Common myeloid progenitor, CD34-positive (primary cell): Measurements from ENCODE around the gene ADAM12.

Experiments
- CTCF ChIA-PET: fragments of 350-600 bp; sonication (Branson Sonifier 250); formaldehyde crosslinking; loops from one replicate; lab custom pipeline; 2021; ENCODE audit warnings: antibody characterized with exemption; lab: Charles Lee
- POLR2A ChIA-PET: fragments of 350-600 bp; sonication (Branson Sonifier 250); formaldehyde crosslinking; loops from one replicate; lab custom pipeline; 2021; ENCODE audit warnings: antibody characterized with exemption; lab: Charles Lee
- DNase-seq, 3 donors: peaks; one replicate each; pipeline versions ENCODE4 v3.0.0 to v3.0.0-alpha.2; 2013
- H3K27ac ChIP-seq, 2 experiments: 1 replicate in 1 of 2; 2 replicates in 1 of 2; pipeline ENCODE4 v1.7.0; 2013; ENCODE audit warnings: inconsistent platforms in 2 of 2, low read length in 2 of 2, mild to moderate bottlenecking in 2 of 2, low read depth in 1 of 2, moderate library complexity in 1 of 2; ENCODE audit not compliant: severe bottlenecking in 2 of 2, insufficient read depth in 1 of 2, poor library complexity in 1 of 2
- H3K27me3 ChIP-seq, 5 experiments: replicated peaks in 2 of 5; 1 replicate in 3 of 5; 2 replicates in 2 of 5; pipeline versions ENCODE4 v1.6.1 to v1.7.0; 2013; ENCODE audit warnings: low read length in 4 of 5, mild to moderate bottlenecking in 2 of 5, moderate library complexity in 2 of 5, inconsistent platforms in 1 of 5; ENCODE audit not compliant: insufficient read depth in 5 of 5, control insufficient read depth in 4 of 5
- H3K36me3 ChIP-seq, 4 experiments: 1 replicate in 2 of 4; 2 replicates in 2 of 4; pipeline versions ENCODE4 v1.6.1 to v1.7.0; 2013; ENCODE audit warnings: low read length in 3 of 4, control low read depth in 1 of 4, mild to moderate bottlenecking in 1 of 4; ENCODE audit not compliant: control insufficient read depth in 4 of 4, insufficient read depth in 4 of 4
- H3K4me1 ChIP-seq, 4 experiments: 1 replicate in 3 of 4; 2 replicates in 1 of 4; pipeline versions ENCODE4 v1.6.1 to v1.7.1; 2013; ENCODE audit warnings: low read length in 3 of 4, mild to moderate bottlenecking in 3 of 4, control low read depth in 1 of 4, inconsistent platforms in 1 of 4, moderate library complexity in 1 of 4; ENCODE audit not compliant: control insufficient read depth in 4 of 4, insufficient read depth in 4 of 4; ENCODE audit errors: control extremely low read depth in 1 of 4
- H3K4me3 ChIP-seq, 7 experiments: 1 replicate in 4 of 7; 2 replicates in 3 of 7; pipeline versions ENCODE4 v1.5.1 to v1.7.0; 2013; ENCODE audit warnings: mild to moderate bottlenecking in 7 of 7, low read length in 6 of 7, moderate library complexity in 6 of 7, inconsistent platforms in 2 of 7, low read depth in 2 of 7, control low read depth in 1 of 7; ENCODE audit not compliant: insufficient read depth in 4 of 7, control insufficient read depth in 1 of 7; ENCODE audit errors: extremely low read depth in 1 of 7
- H3K9me3 ChIP-seq, 5 experiments: 1 replicate in 4 of 5; 2 replicates in 1 of 5; pipeline versions ENCODE4 v1.6.1 to v1.7.1; 2013; ENCODE audit warnings: low read length in 4 of 5, mild to moderate bottlenecking in 2 of 5, inconsistent platforms in 1 of 5, low read depth in 1 of 5, moderate library complexity in 1 of 5; ENCODE audit not compliant: control insufficient read depth in 4 of 5, insufficient read depth in 2 of 5; ENCODE audit errors: control extremely low read depth in 1 of 5
- WGBS: methylation state at CpG from one replicate; pipeline ENCODE4 v1.1.5; 2013; ENCODE audit not compliant: insufficient coverage; 5-methylcytosine and 5-hydroxymethylcytosine counted together

ADAM12 gene

DNA sequence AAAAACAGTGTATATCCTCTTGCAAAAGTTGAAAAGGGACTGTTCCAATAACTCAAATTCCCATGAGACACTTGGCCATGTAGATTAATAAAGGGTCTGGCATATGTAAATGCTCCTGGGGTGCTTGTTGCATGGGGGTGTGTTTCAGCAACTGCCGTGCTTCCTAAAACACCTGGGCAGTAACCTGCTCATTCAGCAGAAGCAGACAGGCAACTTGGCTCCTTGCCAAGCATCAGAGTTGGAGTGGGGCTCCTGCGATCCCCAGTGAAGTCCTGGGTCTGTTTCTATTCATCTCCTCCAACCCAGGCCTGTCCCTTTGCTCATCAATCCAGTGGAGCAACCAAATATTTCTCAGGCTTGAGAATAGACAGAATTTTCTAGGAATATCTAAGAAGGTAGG lies 42.2 kb upstream of the ADAM12 start:
- no peak overlapping the region for H3K27ac ChIP-seq
- peaks cover 0 to 5% (median 0%) of the 10 kb centered on the region in 5 experiments for H3K27me3 ChIP-seq
- 83% methylated on average over 1 of the region's 2 CpGs for WGBS
- H3K4me3 ChIP-seq: no peak overlapping the region
- H3K9me3 ChIP-seq: no peaks in the 10 kb centered on the region
- no peak for DNase-seq
- ChIA-PET CTCF (no interaction called here), POLR2A (no interaction called here)
- H3K36me3 ChIP-seq: no peaks in the 10 kb centered on the region
- H3K4me1 ChIP-seq: no peaks in the 10 kb centered on the region

DNA sequence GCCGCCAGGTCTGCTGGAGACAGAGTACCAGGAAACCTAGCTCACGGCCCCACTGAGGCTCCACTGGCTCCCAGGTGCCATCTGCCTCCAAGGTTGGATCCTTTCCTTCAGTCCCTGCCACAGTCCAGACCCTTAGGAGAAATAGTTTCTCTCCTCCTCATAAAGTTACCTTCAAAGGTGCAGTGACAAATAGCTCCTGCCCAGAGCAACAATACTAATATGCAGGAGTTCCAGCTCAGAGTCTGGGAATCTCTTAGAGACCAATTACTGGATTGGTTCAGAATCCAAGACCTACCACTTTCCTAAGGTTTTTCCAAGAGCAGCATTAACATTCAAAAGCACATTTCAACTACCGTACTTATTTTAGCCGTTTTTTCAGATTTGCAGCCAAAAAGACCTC lies 41.0 kb upstream of the ADAM12 start:
- ChIA-PET CTCF (no interaction called here), POLR2A (no interaction called here)
- Histone ChIP-seq H3K9me3 (peaks cover 0 to 5% (median 5%) of the 10 kb centered on the region in 5 experiments), H3K4me3 (no peak overlapping the region), H3K27me3 (peaks cover 0 to 5% (median 0%) of the 10 kb centered on the region in 5 experiments), H3K27ac (no peak overlapping the region), H3K4me1 (no peaks in the 10 kb centered on the region), H3K36me3 (no peaks in the 10 kb centered on the region)
- no peak for DNase-seq
- WGBS: 91% methylated on average over 4 of the region's 4 CpGs

DNA sequence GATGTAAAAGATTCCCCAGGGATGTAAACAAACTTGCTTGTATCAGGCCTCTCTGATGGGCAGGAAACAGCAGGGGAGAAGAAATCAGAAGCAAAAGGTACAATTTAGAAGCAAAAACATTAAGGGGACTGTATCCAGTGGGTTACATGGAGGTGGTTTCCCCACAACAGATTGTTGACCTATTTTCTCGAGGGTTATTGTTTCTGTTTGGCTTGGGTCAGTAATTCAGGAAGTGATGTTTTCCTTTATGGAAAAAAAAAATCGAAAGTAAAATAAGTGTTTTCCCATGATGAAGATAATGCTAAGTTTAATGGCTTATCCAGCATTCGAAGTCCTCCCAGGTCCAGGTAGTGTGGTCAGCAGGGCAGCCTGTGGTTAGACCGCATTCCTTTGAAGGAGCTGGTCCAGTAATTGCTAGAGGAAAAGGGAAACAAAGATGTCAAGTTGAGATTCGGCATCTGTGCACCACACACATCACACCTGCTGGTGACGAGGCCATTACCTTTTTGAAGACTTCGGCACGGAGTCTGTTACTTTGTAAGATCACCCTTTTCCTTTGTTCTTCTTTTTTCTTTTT lies 37.3 kb upstream of the ADAM12 start:
- WGBS: 32% methylated on average over 7 of the region's 8 CpGs
- H3K9me3 ChIP-seq: peaks cover 0 to 16% (median 9%) of the 10 kb centered on the region in 5 experiments
- H3K4me3 ChIP-seq: no peak overlapping the region
- ChIA-PET CTCF (no interaction called here), POLR2A (no interaction called here)
- H3K27me3 ChIP-seq: peaks cover 0 to 10% (median 2%) of the 10 kb centered on the region in 5 experiments
- H3K4me1 ChIP-seq: no peaks in the 10 kb centered on the region
- DNase-seq: no peak
- no peak overlapping the region for H3K27ac ChIP-seq
- H3K36me3 ChIP-seq: no peaks in the 10 kb centered on the region

DNA sequence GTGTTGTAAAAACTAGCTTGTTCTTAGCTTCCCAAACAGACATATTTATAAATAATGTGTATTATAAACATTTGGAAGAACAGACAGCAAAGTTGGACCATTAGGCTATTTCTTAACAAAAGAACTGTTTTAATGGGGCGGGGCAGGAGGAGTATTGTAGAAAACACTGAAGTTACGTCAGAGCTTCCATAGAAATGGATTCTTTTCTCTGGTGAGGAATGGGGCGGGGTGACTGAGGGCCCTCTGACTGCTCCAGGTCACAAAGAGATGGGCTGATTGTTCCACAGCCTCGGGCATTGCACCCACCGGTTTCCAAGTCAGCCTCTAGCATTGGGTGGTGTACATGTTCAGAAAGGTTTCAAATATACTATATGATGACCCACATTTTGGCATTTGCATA lies 36.8 kb upstream of the ADAM12 start:
- POLR2A ChIA-PET: no interaction called here
- CTCF ChIA-PET: no interaction called here
- H3K36me3 ChIP-seq: no peaks in the 10 kb centered on the region

DNA sequence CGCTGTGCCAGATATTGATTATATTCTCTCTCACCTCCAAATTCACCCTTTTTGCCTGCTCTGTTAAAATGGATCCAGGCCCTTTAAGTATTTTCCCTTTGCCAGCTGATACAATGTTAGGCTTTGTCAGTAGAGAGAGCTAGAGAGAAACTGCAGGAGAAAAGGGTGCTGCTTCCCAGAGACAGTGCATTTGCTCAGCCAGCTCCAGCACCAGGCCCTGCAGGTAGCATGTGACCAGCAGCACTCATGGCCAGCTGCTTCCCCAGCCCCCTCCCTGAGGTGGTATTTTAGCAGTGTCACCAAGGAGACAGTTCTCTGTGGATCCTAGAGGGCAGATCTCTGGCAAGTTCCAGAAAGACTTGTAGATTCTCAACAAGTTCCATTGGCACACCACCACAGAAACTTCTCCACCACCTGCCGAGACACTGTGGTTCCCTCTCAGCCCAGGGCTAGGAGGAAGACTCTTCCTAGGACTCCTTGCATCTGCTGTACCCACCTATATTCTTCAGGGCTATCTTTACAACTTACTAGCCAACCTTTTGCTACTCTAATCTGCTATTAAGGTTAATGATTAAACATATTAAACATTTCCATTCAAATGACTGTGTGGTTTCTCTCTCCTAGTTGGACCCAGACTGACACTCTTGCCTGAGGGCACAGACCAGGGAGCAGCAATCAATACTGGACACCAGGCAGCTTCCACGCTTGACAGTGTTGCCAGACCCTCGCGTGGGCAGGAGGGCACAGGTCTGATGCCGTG lies 35.6 kb upstream of the ADAM12 start:
- ChIA-PET CTCF (no interaction called here), POLR2A (no interaction called here)
- WGBS: 98% methylated on average over 4 of the region's 6 CpGs
- no peaks in the 10 kb centered on the region for H3K4me1 ChIP-seq
- DNase-seq: no peak
- peaks cover 0 to 20% (median 14%) of the 10 kb centered on the region in 5 experiments for H3K9me3 ChIP-seq
- H3K27ac ChIP-seq: no peak overlapping the region
- H3K27me3 ChIP-seq: peaks cover 0 to 13% (median 2%) of the 10 kb centered on the region in 5 experiments
- no peaks in the 10 kb centered on the region for H3K36me3 ChIP-seq
- no peak overlapping the region for H3K4me3 ChIP-seq

More for the DNA sequence above, 36.8 kb upstream of the ADAM12 start:
- Histone ChIP-seq H3K9me3 (peaks cover 0 to 16% (median 9%) of the 10 kb centered on the region in 5 experiments), H3K27ac (no peak overlapping the region), H3K27me3 (peaks cover 0 to 10% (median 2%) of the 10 kb centered on the region in 5 experiments), H3K4me3 (no peak overlapping the region), H3K4me1 (no peaks in the 10 kb centered on the region)
- no peak for DNase-seq
- WGBS: 100% methylated on average over 3 of the region's 5 CpGs

DNA sequence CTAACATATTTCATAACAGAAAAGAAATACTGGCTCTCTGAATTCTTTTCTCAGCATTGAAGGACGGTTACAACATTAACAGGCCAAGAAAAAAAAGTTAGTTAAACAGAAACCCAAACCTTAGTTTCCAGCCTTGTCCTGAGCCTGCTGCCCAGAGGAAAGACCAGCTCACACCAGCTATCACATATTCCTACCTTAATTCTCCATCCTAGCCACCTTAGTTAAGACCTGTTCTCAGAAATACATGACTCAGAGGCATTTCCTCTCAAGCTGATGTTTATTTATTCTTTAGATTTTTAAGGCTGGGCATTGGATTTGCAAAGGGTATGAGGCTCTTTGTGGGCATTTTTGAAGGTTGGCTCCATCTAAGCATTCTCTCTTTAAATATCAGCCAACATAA lies 34.3 kb upstream of the ADAM12 start:
- ChIA-PET CTCF (no interaction called here), POLR2A (no interaction called here)
- Histone ChIP-seq H3K4me1 (no peaks in the 10 kb centered on the region), H3K4me3 (no peak overlapping the region), H3K9me3 (peaks cover 0 to 21% (median 14%) of the 10 kb centered on the region in 5 experiments), H3K27ac (no peak overlapping the region), H3K27me3 (peaks cover 0 to 13% (median 2%) of the 10 kb centered on the region in 5 experiments), H3K36me3 (no peaks in the 10 kb centered on the region)
- no peak for DNase-seq
- WGBS: 100% methylated on average over 1 of the region's 1 CpG

DNA sequence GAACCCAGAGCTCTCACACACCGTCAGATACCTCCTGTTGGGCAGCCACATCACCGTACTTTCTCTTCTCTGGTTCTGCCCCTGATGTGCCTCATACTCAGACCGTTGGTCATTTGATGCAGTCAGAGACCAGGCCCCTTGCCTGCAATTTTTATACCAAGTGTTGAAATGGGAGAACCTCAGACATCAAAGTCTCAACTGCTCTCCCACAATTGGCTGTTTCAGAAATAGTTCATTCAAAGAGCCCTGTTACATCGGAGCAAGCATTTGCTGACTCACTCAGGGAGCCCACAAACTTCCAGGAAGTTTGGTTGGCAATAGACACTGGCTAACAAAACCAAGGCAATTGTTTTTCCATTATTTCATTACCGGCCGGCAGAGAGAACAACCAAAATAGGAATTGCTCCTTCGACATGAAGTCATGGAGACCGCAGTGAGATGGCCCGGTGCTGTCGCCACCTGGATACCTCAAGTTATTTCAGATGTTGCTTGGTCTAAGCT lies 33.5 kb upstream of the ADAM12 start:
- ChIA-PET CTCF (no interaction called here), POLR2A (no interaction called here)
- Histone ChIP-seq H3K4me3 (no peak overlapping the region), H3K4me1 (no peaks in the 10 kb centered on the region), H3K27me3 (peaks cover 0 to 13% (median 2%) of the 10 kb centered on the region in 5 experiments), H3K27ac (no peak overlapping the region), H3K36me3 (no peaks in the 10 kb centered on the region), H3K9me3 (peaks cover 0 to 21% (median 14%) of the 10 kb centered on the region in 5 experiments)
- 58% methylated on average over 7 of the region's 10 CpGs for WGBS
- no peak for DNase-seq
